ENCODE measurements around the gene FHIP2A.

DNA sequence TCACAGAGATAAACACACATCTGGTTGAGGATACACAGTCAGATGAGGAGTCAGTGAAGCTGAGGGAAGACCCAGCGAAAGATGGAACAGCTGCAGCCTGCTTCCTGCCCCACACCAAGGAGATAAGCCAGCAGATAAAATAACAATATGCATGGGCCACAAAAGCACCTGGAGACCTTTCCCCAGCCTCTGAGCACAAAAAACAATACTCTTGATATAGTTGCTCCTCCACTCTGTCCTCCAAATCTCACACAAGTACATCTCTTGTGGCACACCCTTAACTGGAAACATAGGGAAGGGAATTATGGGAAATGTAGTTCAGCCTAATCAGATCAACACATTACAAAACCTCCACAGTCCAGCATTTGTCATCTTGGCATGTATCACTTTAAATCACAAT, 9.7 kb upstream of the FHIP2A start:
- TF ChIP-seq, protein P1, sequence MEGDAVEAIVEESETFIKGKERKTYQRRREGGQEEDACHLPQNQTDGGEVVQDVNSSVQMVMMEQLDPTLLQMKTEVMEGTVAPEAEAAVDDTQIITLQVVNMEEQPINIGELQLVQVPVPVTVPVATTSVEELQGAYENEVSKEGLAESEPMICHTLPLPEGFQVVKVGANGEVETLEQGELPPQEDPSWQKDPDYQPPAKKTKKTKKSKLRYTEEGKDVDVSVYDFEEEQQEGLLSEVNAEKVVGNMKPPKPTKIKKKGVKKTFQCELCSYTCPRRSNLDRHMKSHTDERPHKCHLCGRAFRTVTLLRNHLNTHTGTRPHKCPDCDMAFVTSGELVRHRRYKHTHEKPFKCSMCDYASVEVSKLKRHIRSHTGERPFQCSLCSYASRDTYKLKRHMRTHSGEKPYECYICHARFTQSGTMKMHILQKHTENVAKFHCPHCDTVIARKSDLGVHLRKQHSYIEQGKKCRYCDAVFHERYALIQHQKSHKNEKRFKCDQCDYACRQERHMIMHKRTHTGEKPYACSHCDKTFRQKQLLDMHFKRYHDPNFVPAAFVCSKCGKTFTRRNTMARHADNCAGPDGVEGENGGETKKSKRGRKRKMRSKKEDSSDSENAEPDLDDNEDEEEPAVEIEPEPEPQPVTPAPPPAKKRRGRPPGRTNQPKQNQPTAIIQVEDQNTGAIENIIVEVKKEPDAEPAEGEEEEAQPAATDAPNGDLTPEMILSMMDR (IDR thresholded peaks at IDR 0.05 in 4 of 5, conservative IDR thresholded peaks at IDR 0.05 in 1 of 5) = no peak
- no peak for TF ChIP-seq POLR2A (IDR thresholded peaks at IDR 0.05)
